SK-N-MC (cell line): ENCODE results near the gene TLX2.

Experiments
- EZH2 ChIP-seq: fragments of 200-600 bp; sonication (generic); IDR thresholded peaks from one replicate; pipeline ENCODE4 v1.6.1; 2017; ENCODE audit warnings: antibody characterized with exemption
- POLR2AphosphoS5 ChIP-seq: IDR thresholded peaks from 2 replicates; pipeline ENCODE4 v1.6.1; 2012; ENCODE audit warnings: mild to moderate bottlenecking, low read depth, low read length, borderline replicate concordance

DNA sequence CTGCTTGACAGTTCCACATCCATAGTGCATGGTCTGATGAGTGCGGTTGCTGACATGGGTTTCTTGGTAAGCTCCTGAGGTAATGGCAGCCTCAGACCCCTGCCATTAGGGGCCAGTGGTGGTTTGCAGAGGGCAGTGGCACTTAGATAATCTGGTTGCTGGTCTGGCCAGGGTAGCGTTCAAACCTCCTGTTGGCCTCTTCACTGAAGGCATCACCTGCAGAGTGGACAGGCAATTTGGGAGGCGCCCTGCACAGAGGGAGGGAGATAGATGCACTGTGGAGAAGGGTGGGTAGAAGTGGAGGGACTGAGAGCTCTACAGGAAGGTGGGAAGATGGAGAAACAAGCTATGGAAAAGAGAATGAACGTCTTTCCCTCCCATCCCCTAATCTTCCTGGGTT, 19.2 kb downstream of the TLX2 start:
- TF ChIP-seq POLR2AphosphoS5 (no peak), EZH2 (no peak)
